B cell (primary cell): Measurements from ENCODE around the gene NRL. TPM values are rescaled to one million over a fixed set of nuclear protein-coding genes. Genes with fewer than 3 reads are reported as not detected.

ENCODE experiments used
- ATAC-seq: fragments of 200-7000 bp; cut with Tn5 transposase; one replicate; pipeline ENCODE4 v1.10.0; 2021; ENCODE audit warnings: low read depth, mild to moderate bottlenecking, moderate number of reproducible peaks, moderate library complexity
- CTCF ChIA-PET: fragments of 350-600 bp; sonication (Branson Sonifier 250); formaldehyde crosslinking; loops from one replicate; lab custom pipeline; 2021; ENCODE audit warnings: antibody characterized with exemption, inconsistent platforms; lab: Charles Lee
- POLR2A ChIA-PET: fragments of 350-600 bp; sonication (Branson Sonifier 250); formaldehyde crosslinking; loops from one replicate; lab custom pipeline; 2021; ENCODE audit warnings: antibody characterized with exemption; lab: Charles Lee
- DNase-seq: peaks from one replicate; pipeline ENCODE4 v3.0.0; 2013
- H2AFZ ChIP-seq: 2 replicates; pipeline ENCODE4 v1.6.1; 2012; ENCODE audit warnings: mild to moderate bottlenecking, low read depth, low read length; ENCODE audit not compliant: insufficient read depth, poor library complexity, severe bottlenecking
- H3K27ac ChIP-seq, 2 donors: 1 replicate in 1 of 2; 2 replicates in 1 of 2; pipeline ENCODE4 v1.5.1; 2012 to 2013; ENCODE audit warnings: low read length in 2 of 2, mild to moderate bottlenecking in 2 of 2, moderate library complexity in 1 of 2
- H3K27me3 ChIP-seq, 4 experiments: fragments of 200-600 bp in 1 of 4; sonication (generic) in 1 of 4; replicated peaks in 1 of 4; 1 replicate in 2 of 4; 2 replicates in 2 of 4; pipeline versions ENCODE4 v1.6.1 to v1.7.0; 2013 to 2016; ENCODE audit warnings: low read length in 3 of 4, mild to moderate bottlenecking in 2 of 4, mixed read lengths in 1 of 4, moderate library complexity in 1 of 4; ENCODE audit not compliant: insufficient read depth in 4 of 4, control insufficient read depth in 3 of 4; ENCODE audit errors: control extremely low read depth in 1 of 4
- H3K36me3 ChIP-seq, 2 experiments: replicated peaks in 1 of 2; 1 replicate in 1 of 2; 2 replicates in 1 of 2; pipeline versions ENCODE4 v1.6.1 to v1.7.1; 2013; ENCODE audit warnings: low read length in 1 of 2; ENCODE audit not compliant: insufficient read depth in 2 of 2, control insufficient read depth in 1 of 2; ENCODE audit errors: control extremely low read depth in 1 of 2, extremely low read depth in 1 of 2
- H3K4me1 ChIP-seq, 2 donors: fragments of 200-600 bp in 1 of 2; sonication (generic) in 1 of 2; 1 replicate in 1 of 2; 2 replicates in 1 of 2; pipeline versions ENCODE4 v1.5.1 to v1.6.1; 2013 to 2017; ENCODE audit warnings: low read length in 2 of 2; ENCODE audit not compliant: control insufficient read depth in 2 of 2, insufficient read depth in 2 of 2
- H3K4me2 ChIP-seq: replicated peaks from 2 replicates; pipeline ENCODE3; 2012; ENCODE audit warnings: mild to moderate bottlenecking, low read depth, low read length; ENCODE audit not compliant: poor library complexity, severe bottlenecking
- H3K4me3 ChIP-seq, 5 experiments: fragments of 200-600 bp in 1 of 5; sonication (generic) in 1 of 5; 1 replicate in 3 of 5; 2 replicates in 2 of 5; pipeline versions ENCODE4 v1.5.1 to v1.7.0; 2011 to 2016; ENCODE audit warnings: low read length in 4 of 5, mild to moderate bottlenecking in 4 of 5, low read depth in 2 of 5, control low read depth in 1 of 5, moderate library complexity in 1 of 5; ENCODE audit not compliant: insufficient read depth in 1 of 5; ENCODE audit errors: control extremely low read depth in 1 of 5, extremely low read depth in 1 of 5
- H3K79me2 ChIP-seq: fragments of 200-600 bp; sonication (generic); one replicate; pipeline ENCODE4 v1.6.0; 2016; ENCODE audit warnings: low read length; ENCODE audit not compliant: control insufficient read depth, insufficient read depth
- H3K9ac ChIP-seq: fragments of 200-600 bp; sonication (generic); 2 replicates; pipeline ENCODE4 v1.6.1; 2017; ENCODE audit warnings: mild to moderate bottlenecking, low read length, moderate library complexity
- H3K9me3 ChIP-seq, 3 donors: one replicate each; pipeline versions ENCODE4 v1.6.1 to v1.7.1; 2013; ENCODE audit warnings: low read length in 2 of 3; ENCODE audit not compliant: control insufficient read depth in 2 of 3, insufficient read depth in 1 of 3; ENCODE audit errors: control extremely low read depth in 1 of 3
- H4K20me1 ChIP-seq: 2 replicates; pipeline ENCODE4 v1.6.0; 2012; ENCODE audit warnings: mild to moderate bottlenecking, low read length; ENCODE audit not compliant: insufficient read depth, control insufficient read depth, poor library complexity, severe bottlenecking
- H3K27ac Mint-ChIP-seq: one replicate; pipeline ENCODE4 v1.8.0; 2021; ENCODE audit warnings: mixed read lengths
- H3K27me3 Mint-ChIP-seq: one replicate; pipeline ENCODE4 v1.8.0; 2021; ENCODE audit warnings: mixed read lengths
- H3K4me1 Mint-ChIP-seq: one replicate; pipeline ENCODE4 v1.8.0; 2021; ENCODE audit warnings: mixed read lengths
- H3K4me3 Mint-ChIP-seq: one replicate; pipeline ENCODE4 v1.8.0; 2021; ENCODE audit warnings: mixed read lengths
- H3K9me3 Mint-ChIP-seq: one replicate; pipeline ENCODE4 v1.8.0; 2022; ENCODE audit warnings: mixed read lengths; ENCODE audit not compliant: insufficient read depth
- CTCF ChIP-seq: fragments of 200-600 bp; IDR thresholded peaks from one replicate; pipeline ENCODE4 v1.8.0; 2022; ENCODE audit warnings: antibody characterized with exemption, mild to moderate bottlenecking
- EZH2 ChIP-seq: IDR thresholded peaks from 2 replicates; pipeline ENCODE4 v1.6.1; 2012; ENCODE audit warnings: borderline replicate concordance, low read depth, mild to moderate bottlenecking, moderate library complexity, low read length; ENCODE audit not compliant: insufficient read depth, poor library complexity, severe bottlenecking
- WGBS: methylation state at CpG from one replicate; pipeline ENCODE4 v1.1.5; 2013; ENCODE audit warnings: missing lambda C conversion rate; ENCODE audit not compliant: insufficient coverage; 5-methylcytosine and 5-hydroxymethylcytosine counted together
- intact Hi-C: fragments of 100-400 bp; cut with micrococcal nuclease; formaldehyde crosslinking; loops from one replicate; pipeline ENCODE4 v1.10.0; 2022
- polyA plus RNA-seq: library from polyadenylated mRNA; depleted of rRNA; stranded (reverse); fragments of >200 nt; gene quantifications from 2 replicates; pipeline ENCODE4 v1.2.3, GENCODE V29; 2012
- total RNA-seq, 2 donors: library from RNA; stranded (reverse); fragments of 120-200 nt in 1 of 2; gene quantifications; 1 replicate in 1 of 2; 2 replicates in 1 of 2; pipeline versions ENCODE4 v1.2.3 to v1.2.4, GENCODE V29; 2013 to 2022

Gene NRL
- total and polyA plus RNA-seq, 2 donors (not counting 1 experiment from before 2014, with no cell fraction given), result 7.0 to 8.8 TPM

GRCh38 chr14:24156840-24157239 is 42.1 kb upstream of the NRL start:
- no peak overlapping the region for H3K27ac Mint-ChIP-seq

More at GRCh38 chr14:24156840-24157239, 42.1 kb upstream of the NRL start:
- Histone ChIP-seq H3K27me3 (no peaks in the 10 kb centered on the region), H3K36me3 (peaks cover 4 to 56% of the 10 kb centered on the region in 2 experiments), H4K20me1 (peaks cover 3% of the 10 kb centered on the region), H3K4me1 (peaks cover 8 to 14% of the 10 kb centered on the region in 2 donors), H3K79me2 (peaks cover 29% of the 10 kb centered on the region), H3K9ac (no peak overlapping the region), H3K27ac (no peak overlapping the region), H2AFZ (no peak overlapping the region), H3K4me3 (no peak overlapping the region), H3K9me3 (no peaks in the 10 kb centered on the region), H3K4me2 (no peak overlapping the region)
- Mint-ChIP-seq H3K27me3 (no peaks in the 10 kb centered on the region), H3K4me1 (peaks cover 16% of the 10 kb centered on the region), H3K4me3 (no peak overlapping the region), H3K9me3 (no peaks in the 10 kb centered on the region)
- WGBS, result 92% methylated on average over 1 of the region's 1 CpG
- ChIA-PET CTCF (interaction anchor here (0.6 to 1.3 kb wide), 3 partner anchors 42 to 154 kb away, joined by 3 read pairs; partner anchors contain the start of genes CHMP4A, DCAF11 and NRL), POLR2A (no interaction called here)
- intact Hi-C loops, result no loop called here
- no peak for TF ChIP-seq CTCF
- TF ChIP-seq EZH2, result no peak
- DNase-seq (no peak), ATAC-seq (no peak)
